CD4-positive, alpha-beta T cell (primary cell): ENCODE data around the gene BRK1. TPM values are rescaled to one million over a fixed set of nuclear protein-coding genes. Genes with fewer than 3 reads are reported as not detected.
A peak's percentile ranks its signal among the peaks of the same experiment; 100 is the strongest.

Source experiments
- ATAC-seq: fragments of 200-7000 bp; cut with Tn5 transposase; one replicate; pipeline ENCODE4 v1.10.0; 2022; ENCODE audit warnings: mild to moderate bottlenecking; ENCODE audit not compliant: poor library complexity
- CTCF ChIA-PET: fragments of 350-600 bp; sonication (Branson Sonifier 250); formaldehyde crosslinking; loops from one replicate; lab custom pipeline; 2021; ENCODE audit warnings: antibody characterized with exemption, inconsistent platforms; lab: Charles Lee
- POLR2A ChIA-PET: fragments of 350-600 bp; sonication (Branson Sonifier 250); formaldehyde crosslinking; loops from one replicate; lab custom pipeline; 2021; ENCODE audit warnings: antibody characterized with exemption, inconsistent platforms; lab: Charles Lee
- DNase-seq, 14 experiments: peaks; one replicate each; pipeline ENCODE4 v3.0.0-alpha.2; 2013 to 2020; ENCODE audit warnings: mixed read lengths in 2 of 14
- H3K27ac ChIP-seq, 2 donors: one replicate each; pipeline versions ENCODE4 v1.5.1 to v1.7.0; 2013; ENCODE audit warnings: low read length in 2 of 2, low read depth in 1 of 2, mild to moderate bottlenecking in 1 of 2
- H3K27me3 ChIP-seq, 2 experiments: 1 replicate in 1 of 2; 2 replicates in 1 of 2; pipeline versions ENCODE4 v1.6.1 to v1.7.0; 2013; ENCODE audit warnings: low read length in 2 of 2, control low read depth in 1 of 2, mild to moderate bottlenecking in 1 of 2, moderate library complexity in 1 of 2; ENCODE audit not compliant: insufficient read depth in 2 of 2, control insufficient read depth in 1 of 2
- H3K36me3 ChIP-seq: one replicate; pipeline ENCODE4 v1.6.1; 2013; ENCODE audit warnings: low read length, control low read depth; ENCODE audit not compliant: insufficient read depth
- H3K4me1 ChIP-seq: one replicate; pipeline ENCODE4 v1.6.1; 2013; ENCODE audit warnings: low read length, control low read depth; ENCODE audit not compliant: insufficient read depth
- H3K4me3 ChIP-seq: one replicate; pipeline ENCODE4 v1.5.1; 2013; ENCODE audit warnings: mild to moderate bottlenecking, low read length, moderate library complexity
- H3K9me3 ChIP-seq, 2 experiments: 1 replicate in 1 of 2; 2 replicates in 1 of 2; pipeline versions ENCODE4 v1.6.1 to v1.7.0; 2013; ENCODE audit warnings: low read length in 2 of 2, mild to moderate bottlenecking in 2 of 2, control low read depth in 1 of 2, moderate library complexity in 1 of 2; ENCODE audit not compliant: control insufficient read depth in 1 of 2, insufficient read depth in 1 of 2
- H3K27ac Mint-ChIP-seq: one replicate; pipeline ENCODE4 v1.8.0; 2020; ENCODE audit warnings: mixed read lengths
- H3K27me3 Mint-ChIP-seq: one replicate; pipeline ENCODE4 v1.8.0; 2021; ENCODE audit warnings: mixed read lengths
- H3K36me3 Mint-ChIP-seq: one replicate; pipeline ENCODE4 v1.8.0; 2021; ENCODE audit warnings: low read depth, mixed read lengths
- H3K4me1 Mint-ChIP-seq: one replicate; pipeline ENCODE4 v1.8.0; 2021; ENCODE audit warnings: low read depth, mixed read lengths
- H3K4me3 Mint-ChIP-seq: one replicate; pipeline ENCODE4 v1.8.0; 2020; ENCODE audit warnings: mild to moderate bottlenecking, mixed read lengths
- H3K9me3 Mint-ChIP-seq: one replicate; pipeline ENCODE4 v1.8.0; 2020; ENCODE audit warnings: mixed read lengths
- intact Hi-C, 2 experiments: fragments of 100-400 bp; cut with DNase I in 1 of 2; cut with micrococcal nuclease in 1 of 2; formaldehyde crosslinking; loops; one replicate each; pipeline versions ENCODE4 v1.15.1 to v1.9.0; 2023 to 2025; cut with DNase I, micrococcal nuclease
- total RNA-seq, 174 experiments: library from RNA in 2 of 174; stranded (reverse) in 2 of 174; gene quantifications; one replicate each; pipeline ENCODE4 v1.2.3 and lab custom pipeline; 2021 to 2026
- TF ChIP-seq, protein P1 (sequence below): fragments of 200-600 bp; IDR thresholded peaks from one replicate; pipeline ENCODE4 v1.8.0; 2022; ENCODE audit warnings: antibody characterized with exemption, mild to moderate bottlenecking

BRK1 gene
- total RNA-seq, 2 experiments from 2014 or later = 33.1 to 33.8 TPM

GRCh38 chr3:10137178-10137577, 21.7 kb downstream of the BRK1 start:
- Histone ChIP-seq H3K9me3 (no peaks in the 10 kb centered on the region), H3K27ac (no peak overlapping the region), H3K4me3 (no peak overlapping the region), H3K27me3 (no peaks in the 10 kb centered on the region), H3K36me3 (no peaks in the 10 kb centered on the region), H3K4me1 (peaks cover 5% of the 10 kb centered on the region)
- Mint-ChIP-seq H3K4me1 (peaks cover 7% of the 10 kb centered on the region), H3K36me3 (peaks cover 3% of the 10 kb centered on the region), H3K27ac (no peak overlapping the region), H3K9me3 (no peaks in the 10 kb centered on the region), H3K4me3 (no peak overlapping the region), H3K27me3 (no peaks in the 10 kb centered on the region)
- ChIA-PET CTCF (no interaction called here), POLR2A (no interaction called here)
- no peak for ATAC-seq
- DNase-seq = no peak
- intact Hi-C loops = no loop called here
- TF ChIP-seq, protein P1, sequence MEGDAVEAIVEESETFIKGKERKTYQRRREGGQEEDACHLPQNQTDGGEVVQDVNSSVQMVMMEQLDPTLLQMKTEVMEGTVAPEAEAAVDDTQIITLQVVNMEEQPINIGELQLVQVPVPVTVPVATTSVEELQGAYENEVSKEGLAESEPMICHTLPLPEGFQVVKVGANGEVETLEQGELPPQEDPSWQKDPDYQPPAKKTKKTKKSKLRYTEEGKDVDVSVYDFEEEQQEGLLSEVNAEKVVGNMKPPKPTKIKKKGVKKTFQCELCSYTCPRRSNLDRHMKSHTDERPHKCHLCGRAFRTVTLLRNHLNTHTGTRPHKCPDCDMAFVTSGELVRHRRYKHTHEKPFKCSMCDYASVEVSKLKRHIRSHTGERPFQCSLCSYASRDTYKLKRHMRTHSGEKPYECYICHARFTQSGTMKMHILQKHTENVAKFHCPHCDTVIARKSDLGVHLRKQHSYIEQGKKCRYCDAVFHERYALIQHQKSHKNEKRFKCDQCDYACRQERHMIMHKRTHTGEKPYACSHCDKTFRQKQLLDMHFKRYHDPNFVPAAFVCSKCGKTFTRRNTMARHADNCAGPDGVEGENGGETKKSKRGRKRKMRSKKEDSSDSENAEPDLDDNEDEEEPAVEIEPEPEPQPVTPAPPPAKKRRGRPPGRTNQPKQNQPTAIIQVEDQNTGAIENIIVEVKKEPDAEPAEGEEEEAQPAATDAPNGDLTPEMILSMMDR = no peak

DNA sequence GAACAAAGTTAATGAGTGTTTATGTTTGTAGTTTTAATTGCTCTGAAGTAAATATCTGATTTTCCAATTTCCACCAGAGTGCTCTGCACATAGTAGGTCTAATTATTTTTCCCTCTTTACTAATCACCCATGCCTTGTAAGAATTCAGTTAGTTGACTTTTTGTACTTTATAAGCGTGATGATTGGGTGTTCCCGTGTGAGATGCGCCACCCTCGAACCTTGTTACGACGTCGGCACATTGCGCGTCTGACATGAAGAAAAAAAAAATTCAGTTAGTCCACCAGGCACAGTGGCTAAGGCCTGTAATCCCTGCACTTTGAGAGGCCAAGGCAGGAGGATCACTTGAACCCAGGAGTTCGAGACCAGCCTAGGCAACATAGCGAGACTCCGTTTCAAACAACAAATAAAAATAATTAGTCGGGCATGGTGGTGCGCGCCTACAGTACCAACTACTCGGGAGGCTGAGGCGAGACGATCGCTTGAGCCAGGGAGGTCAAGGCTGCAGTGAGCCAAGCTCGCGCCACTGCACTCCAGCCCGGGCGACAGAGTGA, 25.6 kb downstream of the BRK1 start:
- peaks cover 2% of the 10 kb centered on the region for H3K36me3 ChIP-seq
- H3K4me1 Mint-ChIP-seq = peaks cover 32% of the 10 kb centered on the region
- no peaks in the 10 kb centered on the region for H3K27me3 Mint-ChIP-seq
- H3K4me3 ChIP-seq = peak overlapping the region; percentile 85
- peak overlapping the region; percentile 29 to 84 for H3K27ac ChIP-seq
- intact Hi-C loops = loop anchor here (1.0 to 10.0 kb wide), 6 partner anchors 25 to 206 kb away; partner anchors contain the start of genes CRELD1 (in 1 of the 2) and TATDN2 (in 1 of the 2)
- peak overlapping the region; percentile 90 for H3K4me3 Mint-ChIP-seq
- no peaks in the 10 kb centered on the region for H3K9me3 Mint-ChIP-seq
- no peak for ATAC-seq
- peaks cover 25% of the 10 kb centered on the region for H3K36me3 Mint-ChIP-seq
- no peak for DNase-seq
- TF ChIP-seq, protein P1 = no peak
- ChIA-PET CTCF (no interaction called here), POLR2A (interaction anchor here (0.5 to 2.4 kb wide), 22 partner anchors 10 to 348 kb away, joined by 3 to 28 read pairs (median 4); partner anchors contain the start of genes ARPC4, BRK1, CRELD1 and FANCD2)
- no peaks in the 10 kb centered on the region for H3K27me3 ChIP-seq
- peaks cover 40% of the 10 kb centered on the region for H3K4me1 ChIP-seq
- H3K27ac Mint-ChIP-seq = peak overlapping the region; percentile 85
- H3K9me3 ChIP-seq = no peaks in the 10 kb centered on the region

DNA sequence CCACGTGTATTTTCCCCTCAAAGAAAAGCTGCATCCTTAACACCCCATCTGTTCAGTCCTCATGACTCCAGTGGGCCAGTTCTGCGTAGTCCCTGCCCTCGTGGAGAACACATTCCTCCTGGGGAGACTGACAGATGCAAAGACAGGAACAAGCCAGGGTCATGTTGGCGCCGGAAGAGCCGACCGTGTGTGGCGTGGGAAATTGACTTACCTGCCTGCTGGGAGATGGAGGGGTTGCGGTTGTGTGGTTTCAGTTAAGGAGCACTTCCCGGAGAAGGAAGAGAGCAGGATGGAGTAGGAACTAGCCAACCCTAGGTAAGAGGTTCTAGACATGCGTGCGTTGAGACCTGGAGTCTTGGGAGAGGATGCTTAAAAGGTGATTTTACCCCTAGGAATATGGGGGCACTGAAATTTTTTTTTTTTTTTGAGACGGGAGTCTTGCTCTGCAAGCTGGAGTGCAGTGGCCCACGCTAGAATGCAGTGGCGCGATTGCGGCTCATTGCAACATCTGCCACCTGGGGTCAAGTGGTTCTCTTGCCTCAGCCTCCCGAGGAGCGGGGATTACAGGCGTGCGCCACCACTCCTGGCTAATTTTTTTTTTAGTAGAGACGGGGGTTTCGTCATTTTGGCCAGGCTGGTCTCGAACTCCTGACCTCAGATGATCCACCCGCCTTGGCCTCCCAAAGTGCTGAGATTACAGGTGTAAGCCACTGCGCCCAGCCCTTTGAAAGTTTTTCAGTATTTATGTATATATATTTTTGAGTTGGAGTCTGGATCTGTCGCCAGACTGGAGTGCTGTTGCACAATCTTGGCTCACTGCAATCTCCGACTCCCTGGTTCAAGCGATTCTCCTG, 27.5 kb downstream of the BRK1 start:
- ATAC-seq (no peak), DNase-seq (peak in 5 of 14 experiments; percentile 1 to 54 (median 42))
- ChIA-PET POLR2A (interaction anchor here (1.1 to 2.4 kb wide), 5 partner anchors 51 to 178 kb away, joined by 4 to 28 read pairs (median 14); partner anchors contain the start of genes SEC13 and TATDN2), CTCF (interaction anchor here (1.0 kb wide), 1 partner anchor 13 kb away, joined by 4 read pairs; no protein-coding TSS in a partner anchor)
- Histone ChIP-seq H3K4me1 (peaks cover 54% of the 10 kb centered on the region), H3K27ac (peak overlapping the region in 1 of 2 donors; percentile 22), H3K4me3 (peak overlapping the region; percentile 85), H3K36me3 (peaks cover 13% of the 10 kb centered on the region), H3K27me3 (no peaks in the 10 kb centered on the region), H3K9me3 (no peaks in the 10 kb centered on the region)
- Mint-ChIP-seq H3K27ac (peak overlapping the region; percentile 85), H3K4me3 (peak overlapping the region; percentile 90), H3K4me1 (peaks cover 40% of the 10 kb centered on the region), H3K27me3 (no peaks in the 10 kb centered on the region), H3K36me3 (peaks cover 38% of the 10 kb centered on the region), H3K9me3 (no peaks in the 10 kb centered on the region)
- TF ChIP-seq, protein P1 = no peak
- intact Hi-C loops = loop anchor here (2.0 to 10.0 kb wide), 7 partner anchors 22 to 208 kb away; partner anchors contain the start of genes TATDN2 (in 2 of the 2), CRELD1 (in 1 of the 2) and IRAK2 (in 1 of the 2)
